Measurements from ENCODE around the gene CA12. TPM values are rescaled to one million over a fixed set of nuclear protein-coding genes. Genes with fewer than 3 reads are reported as not detected.

Gene CA12
- total RNA-seq, 2 donors from 2014 or later = 0.55 to 2.4 TPM

- peaks cover 14% of the 10 kb centered on the region for H3K4me1 Mint-ChIP-seq (ENCODE audit: low read depth)
- DNase-seq = no peak
- H3K27ac Mint-ChIP-seq = no peak overlapping the region
- no peaks in the 10 kb centered on the region for H3K27me3 Mint-ChIP-seq (ENCODE audit: low read depth)
- no peaks in the 10 kb centered on the region for H3K36me3 Mint-ChIP-seq (ENCODE audit: insufficient read depth in 2 of 2)
- no peak for ATAC-seq (replicated peaks in 1 of 2)
- H3K9me3 Mint-ChIP-seq = peaks cover 0 to 2% of the 10 kb centered on the region in 2 donors
- no peak overlapping the region for H3K4me3 Mint-ChIP-seq
These were observed 30.2 kb upstream of the CA12 start for GRCh38 chr15:63411866-63412265.

- Mint-ChIP-seq H3K4me3 (no peak overlapping the region), H3K27ac (no peak overlapping the region), H3K36me3 (ENCODE audit: insufficient read depth in 2 of 2) (no peaks in the 10 kb centered on the region), H3K27me3 (ENCODE audit: low read depth) (no peaks in the 10 kb centered on the region), H3K9me3 (no peaks in the 10 kb centered on the region), H3K4me1 (ENCODE audit: low read depth) (peaks cover 3% of the 10 kb centered on the region)
- ATAC-seq (replicated peaks in 1 of 2) (no peak), DNase-seq (no peak)
These were observed 27.5 kb upstream of the CA12 start for GRCh38 chr15:63409179-63409578.

DNA sequence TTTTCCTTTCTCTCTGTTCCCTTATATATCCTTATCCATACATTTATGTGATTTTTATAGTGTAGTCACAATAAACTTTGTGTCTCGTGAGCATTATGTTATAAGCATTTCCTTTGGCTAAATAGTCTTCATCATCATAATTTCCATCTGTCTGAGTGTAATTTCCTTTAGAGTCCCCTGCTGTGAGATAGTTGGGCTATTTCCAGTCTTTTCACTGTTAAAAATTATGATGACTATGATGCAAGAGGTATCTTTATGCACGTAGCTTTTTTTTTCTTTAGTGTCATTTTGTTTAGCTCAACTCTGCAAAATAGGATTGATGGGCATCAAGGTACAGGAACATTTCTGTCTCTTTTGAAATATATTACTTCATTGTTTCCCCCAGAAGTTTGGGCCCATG, 26.9 kb upstream of the CA12 start:
- no peak overlapping the region for H3K27ac Mint-ChIP-seq
- DNase-seq (no peak), ATAC-seq (replicated peaks in 1 of 2) (no peak)
- H3K4me3 Mint-ChIP-seq = no peak overlapping the region
- no peaks in the 10 kb centered on the region for H3K9me3 Mint-ChIP-seq
- H3K4me1 Mint-ChIP-seq (ENCODE audit: low read depth) = no peaks in the 10 kb centered on the region
- no peaks in the 10 kb centered on the region for H3K27me3 Mint-ChIP-seq (ENCODE audit: low read depth)
- H3K36me3 Mint-ChIP-seq (ENCODE audit: insufficient read depth in 2 of 2) = no peaks in the 10 kb centered on the region

GRCh38 chr15:63407612-63408011, 26.0 kb upstream of the CA12 start:
- no peak overlapping the region for H3K4me3 Mint-ChIP-seq
- H3K4me1 Mint-ChIP-seq (ENCODE audit: low read depth) = no peaks in the 10 kb centered on the region
- ATAC-seq (replicated peaks in 1 of 2) (no peak), DNase-seq (no peak)
- H3K27ac Mint-ChIP-seq = no peak overlapping the region
- H3K9me3 Mint-ChIP-seq = no peaks in the 10 kb centered on the region
- no peaks in the 10 kb centered on the region for H3K27me3 Mint-ChIP-seq (ENCODE audit: low read depth)
- H3K36me3 Mint-ChIP-seq (ENCODE audit: insufficient read depth in 2 of 2) = no peaks in the 10 kb centered on the region

GRCh38 chr15:63405683-63406390, 24.2 kb upstream of the CA12 start:
- no peak overlapping the region for H3K4me3 Mint-ChIP-seq
- peaks cover 13% of the 10 kb centered on the region for H3K4me1 Mint-ChIP-seq (ENCODE audit: low read depth)
- ATAC-seq (replicated peaks in 1 of 2) (no peak), DNase-seq (no peak)
- H3K9me3 Mint-ChIP-seq = no peaks in the 10 kb centered on the region
- no peaks in the 10 kb centered on the region for H3K27me3 Mint-ChIP-seq (ENCODE audit: low read depth)
- H3K36me3 Mint-ChIP-seq (ENCODE audit: insufficient read depth in 2 of 2) = no peaks in the 10 kb centered on the region
- no peak overlapping the region for H3K27ac Mint-ChIP-seq

GRCh38 chr15:63405159-63405558, 23.5 kb upstream of the CA12 start:
- H3K4me3 Mint-ChIP-seq = peak overlapping the region in 1 of 2 donors; percentile 37
- ATAC-seq (replicated peaks in 1 of 2) (no peak), DNase-seq (no peak)
- H3K27me3 Mint-ChIP-seq (ENCODE audit: low read depth) = no peaks in the 10 kb centered on the region
- no peak overlapping the region for H3K27ac Mint-ChIP-seq
- no peaks in the 10 kb centered on the region for H3K36me3 Mint-ChIP-seq (ENCODE audit: insufficient read depth in 2 of 2)
- H3K4me1 Mint-ChIP-seq (ENCODE audit: low read depth) = peaks cover 16% of the 10 kb centered on the region
- H3K9me3 Mint-ChIP-seq = no peaks in the 10 kb centered on the region

DNA sequence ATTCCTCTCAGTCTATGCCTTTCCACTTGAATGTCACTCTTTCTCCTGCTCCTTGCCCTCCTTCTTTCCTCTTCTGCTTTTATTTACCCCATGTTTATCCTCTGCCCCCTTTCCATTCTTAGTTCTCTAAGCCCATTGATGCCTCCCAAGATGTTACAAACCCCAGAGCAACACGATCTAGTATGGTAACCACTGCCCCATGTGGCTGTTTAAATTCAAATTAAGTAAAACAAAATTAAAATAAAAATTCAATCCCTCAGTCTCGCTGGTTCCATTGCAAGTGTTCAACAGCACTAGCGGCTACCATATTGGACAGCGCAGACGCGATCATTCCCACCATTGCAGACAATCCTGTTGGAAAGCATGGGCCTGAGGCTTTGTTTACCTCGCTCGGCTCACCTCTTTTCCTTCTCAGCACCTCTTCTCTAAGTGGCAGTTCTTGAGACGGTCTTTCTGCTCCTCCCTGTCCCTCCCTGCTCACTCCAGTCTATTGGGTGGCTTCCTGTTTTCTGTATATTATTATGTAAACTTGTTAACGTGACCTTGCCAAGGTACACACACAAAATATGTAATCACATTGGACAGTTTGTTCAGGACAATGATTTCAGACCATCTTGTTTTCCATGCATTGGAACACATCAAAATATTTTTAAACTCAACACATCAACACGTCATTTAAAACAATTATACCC, 21.8 kb upstream of the CA12 start:
- Mint-ChIP-seq H3K4me3 (no peak overlapping the region), H3K4me1 (ENCODE audit: low read depth) (peaks cover 25% of the 10 kb centered on the region), H3K27ac (no peak overlapping the region), H3K27me3 (ENCODE audit: low read depth) (peaks cover 11% of the 10 kb centered on the region), H3K9me3 (no peaks in the 10 kb centered on the region), H3K36me3 (ENCODE audit: insufficient read depth in 2 of 2) (no peaks in the 10 kb centered on the region)
- DNase-seq (no peak), ATAC-seq (replicated peaks in 1 of 2) (no peak)

DNA sequence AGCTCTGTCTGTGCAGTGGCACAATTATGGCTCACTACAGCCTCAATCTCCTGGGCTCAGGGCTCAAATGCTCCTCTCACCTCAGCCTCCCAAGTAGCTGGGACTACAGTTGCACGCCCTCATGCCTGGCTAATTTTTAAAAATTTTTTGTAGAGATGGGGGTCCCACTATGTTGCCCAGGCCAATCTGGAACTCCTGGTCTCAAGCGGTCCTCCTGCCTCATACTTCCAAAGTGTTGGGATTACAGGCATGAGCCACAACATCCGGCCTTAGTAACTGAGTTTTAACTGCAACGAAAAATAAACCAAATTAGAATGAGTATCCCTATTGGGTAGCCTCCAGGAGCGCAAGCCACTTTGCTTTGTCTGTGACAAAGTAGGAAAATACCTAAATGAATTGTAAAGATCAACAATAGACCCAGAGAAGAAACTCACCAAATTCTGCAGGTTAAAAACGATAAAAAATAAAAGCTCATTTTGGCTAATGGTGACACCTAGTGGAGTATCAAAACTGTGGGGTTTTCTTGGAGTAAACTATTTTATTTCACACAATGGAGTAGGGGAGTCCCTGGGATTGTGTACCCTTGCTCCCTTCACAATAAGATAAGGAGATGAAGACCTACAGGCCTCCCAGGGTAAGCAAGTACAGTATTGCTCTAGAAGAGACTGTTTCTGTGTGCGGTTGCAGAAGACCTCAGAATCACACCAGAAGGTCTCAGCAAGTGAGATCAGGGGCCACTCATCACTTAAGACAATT, 21.0 kb upstream of the CA12 start:
- no peak overlapping the region for H3K27ac Mint-ChIP-seq
- ATAC-seq (replicated peaks in 1 of 2) = peak; percentile 35 to 42
- no peak overlapping the region for H3K4me3 Mint-ChIP-seq
- no peaks in the 10 kb centered on the region for H3K36me3 Mint-ChIP-seq (ENCODE audit: insufficient read depth in 2 of 2)
- peaks cover 31% of the 10 kb centered on the region for H3K4me1 Mint-ChIP-seq (ENCODE audit: low read depth)
- H3K9me3 Mint-ChIP-seq = no peaks in the 10 kb centered on the region
- peaks cover 12% of the 10 kb centered on the region for H3K27me3 Mint-ChIP-seq (ENCODE audit: low read depth)
- DNase-seq = peak in 1 of 2 donors; percentile 18

GRCh38 chr15:63401714-63402497, 20.3 kb upstream of the CA12 start:
- DNase-seq = no peak
- ATAC-seq (replicated peaks in 1 of 2) = no peak
- Mint-ChIP-seq H3K4me1 (ENCODE audit: low read depth) (peaks cover 39% of the 10 kb centered on the region), H3K9me3 (no peaks in the 10 kb centered on the region), H3K27me3 (ENCODE audit: low read depth) (peaks cover 12% of the 10 kb centered on the region), H3K36me3 (ENCODE audit: insufficient read depth in 2 of 2) (no peaks in the 10 kb centered on the region), H3K27ac (no peak overlapping the region), H3K4me3 (no peak overlapping the region)

DNA sequence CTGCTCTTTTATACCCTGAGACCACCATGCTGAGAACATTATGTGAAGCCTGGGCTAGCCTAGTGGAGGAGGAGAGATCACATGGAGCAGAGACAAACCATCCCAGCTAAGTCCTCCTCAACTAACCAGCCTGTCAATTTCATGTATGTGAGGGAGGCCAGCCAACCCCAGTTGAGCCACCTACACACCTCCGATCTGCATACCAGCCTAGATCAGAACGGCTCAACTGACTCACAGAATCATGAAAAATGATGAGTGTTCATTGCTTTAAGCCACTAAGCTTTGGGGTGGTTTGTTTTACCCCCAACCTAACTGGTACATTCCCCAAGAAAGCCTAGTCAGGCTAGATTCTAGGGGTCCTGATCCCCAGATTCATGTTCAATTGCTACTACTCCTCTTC, 19.4 kb upstream of the CA12 start:
- Mint-ChIP-seq H3K4me3 (no peak overlapping the region), H3K27me3 (ENCODE audit: low read depth) (peaks cover 12% of the 10 kb centered on the region), H3K36me3 (ENCODE audit: insufficient read depth in 2 of 2) (no peaks in the 10 kb centered on the region), H3K9me3 (no peaks in the 10 kb centered on the region), H3K4me1 (ENCODE audit: low read depth) (peaks cover 46% of the 10 kb centered on the region), H3K27ac (no peak overlapping the region)
- DNase-seq (peak; percentile 30 to 47), ATAC-seq (replicated peaks in 1 of 2) (peak; percentile 89 to 93)

GRCh38 chr15:63398456-63398855, 16.8 kb upstream of the CA12 start:
- Mint-ChIP-seq H3K4me1 (ENCODE audit: low read depth) (peaks cover 57% of the 10 kb centered on the region), H3K36me3 (ENCODE audit: insufficient read depth in 2 of 2) (peaks cover 0 to 4% of the 10 kb centered on the region in 2 donors), H3K9me3 (no peaks in the 10 kb centered on the region), H3K4me3 (no peak overlapping the region), H3K27ac (no peak overlapping the region), H3K27me3 (ENCODE audit: low read depth) (peaks cover 22% of the 10 kb centered on the region)
- ATAC-seq (replicated peaks in 1 of 2) = no peak
- no peak for DNase-seq

- Mint-ChIP-seq H3K36me3 (ENCODE audit: insufficient read depth in 2 of 2) (peaks cover 0 to 4% of the 10 kb centered on the region in 2 donors), H3K27ac (no peak overlapping the region), H3K4me3 (no peak overlapping the region), H3K27me3 (ENCODE audit: low read depth) (peaks cover 38% of the 10 kb centered on the region), H3K9me3 (no peaks in the 10 kb centered on the region), H3K4me1 (ENCODE audit: low read depth) (peaks cover 63% of the 10 kb centered on the region)
- no peak for ATAC-seq (replicated peaks in 1 of 2)
- no peak for DNase-seq
These were observed 14.7 kb upstream of the CA12 start for GRCh38 chr15:63396152-63396928.

All from activated T-cell treated with anti-CD3 and anti-CD28 coated beads, Interleukin-2, amount 50 U/mL, for 72 hours (primary cell).